HPDE6-E6E7 (cell line): ENCODE measurements around the gene SH3BGRL2.

Source experiments
- DNase-seq: peaks from one replicate; pipeline ENCODE4 v3.0.0; 2011; ENCODE audit warnings: missing footprints; ENCODE audit errors: extremely low spot score

Gene SH3BGRL2

DNA sequence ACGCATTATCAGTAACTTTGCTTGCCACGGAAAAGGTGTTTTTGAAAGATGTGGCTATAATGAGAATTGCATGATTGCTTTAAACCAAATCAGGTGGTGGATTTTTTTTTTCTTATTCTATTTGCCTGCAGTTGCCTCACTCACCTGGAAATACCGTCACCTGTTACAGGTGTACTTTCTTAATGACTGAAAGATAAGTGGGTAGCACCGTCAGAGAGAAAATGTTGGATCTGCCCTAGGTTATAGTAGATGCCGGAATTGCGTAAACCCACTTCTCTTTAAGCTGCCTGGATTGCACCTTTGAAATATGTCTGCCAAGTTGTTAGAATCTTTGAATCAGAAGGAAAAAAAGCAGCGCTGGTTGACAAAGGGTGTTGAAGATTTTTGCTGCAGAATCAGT lies 68.5 kb downstream of the SH3BGRL2 start:
- DNase-seq: no peak

DNA sequence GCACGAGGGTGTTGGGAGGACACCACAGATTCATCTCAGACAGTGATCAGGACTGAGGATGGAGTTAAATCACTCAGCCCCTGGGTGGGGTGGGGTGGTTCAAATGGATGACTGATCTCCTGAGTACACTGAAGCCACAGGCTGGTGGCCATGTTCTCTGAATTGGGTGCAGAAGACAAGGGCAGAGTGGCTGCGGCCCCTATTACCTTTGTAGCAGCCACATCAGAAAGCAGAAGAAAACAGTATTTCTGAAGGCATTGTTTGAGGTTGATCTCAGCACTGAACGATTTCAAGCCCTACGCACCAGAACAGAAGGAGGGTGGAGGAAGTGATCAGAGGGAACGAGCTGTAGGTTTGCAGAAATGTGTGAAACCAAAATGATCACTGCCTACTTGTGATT lies 71.6 kb downstream of the SH3BGRL2 start:
- no peak for DNase-seq

DNA sequence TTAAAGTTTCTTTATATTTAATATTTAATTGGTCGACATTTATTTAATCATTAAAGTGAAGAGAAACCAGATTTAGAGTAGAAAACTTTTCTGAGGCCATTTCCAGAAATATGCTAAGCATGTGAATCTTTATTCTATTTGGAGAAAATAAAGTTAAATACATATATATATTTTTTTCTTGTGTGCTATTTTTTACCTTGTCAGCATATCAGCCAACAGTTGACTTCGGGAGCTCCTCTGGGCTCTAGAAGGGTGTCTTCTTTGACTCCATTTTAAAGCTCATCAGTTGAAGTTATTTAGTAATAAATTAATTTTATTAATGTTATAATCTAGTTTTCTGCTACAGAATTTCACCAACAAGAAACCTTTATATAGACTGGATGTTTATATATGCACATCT lies 73.1 kb downstream of the SH3BGRL2 start:
- DNase-seq: no peak

DNA sequence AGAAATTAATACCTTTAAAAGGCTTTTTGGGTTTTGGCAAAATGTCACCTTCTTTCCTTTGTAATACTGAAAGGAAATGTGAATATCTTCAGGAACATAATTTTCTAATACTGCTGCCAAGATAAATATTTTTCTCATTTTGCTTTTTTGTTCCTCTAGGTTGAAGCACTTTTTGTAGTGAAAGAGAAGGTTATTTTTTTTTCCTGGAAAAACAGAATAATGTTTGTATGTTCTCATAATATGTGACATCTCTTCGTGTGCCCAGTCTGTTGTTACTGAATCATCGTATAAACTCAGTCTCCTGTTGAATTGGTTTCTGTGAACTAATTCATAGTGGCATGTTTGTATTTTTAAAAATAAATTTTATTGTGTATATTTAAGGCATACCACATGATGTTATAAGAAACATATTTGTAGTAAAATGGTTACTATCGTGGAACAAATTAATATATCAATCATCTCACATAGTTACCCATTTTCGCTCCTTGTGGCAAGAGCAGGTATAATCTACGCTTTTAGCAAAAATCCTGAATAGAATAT lies 74.4 kb downstream of the SH3BGRL2 start:
- no peak for DNase-seq

DNA sequence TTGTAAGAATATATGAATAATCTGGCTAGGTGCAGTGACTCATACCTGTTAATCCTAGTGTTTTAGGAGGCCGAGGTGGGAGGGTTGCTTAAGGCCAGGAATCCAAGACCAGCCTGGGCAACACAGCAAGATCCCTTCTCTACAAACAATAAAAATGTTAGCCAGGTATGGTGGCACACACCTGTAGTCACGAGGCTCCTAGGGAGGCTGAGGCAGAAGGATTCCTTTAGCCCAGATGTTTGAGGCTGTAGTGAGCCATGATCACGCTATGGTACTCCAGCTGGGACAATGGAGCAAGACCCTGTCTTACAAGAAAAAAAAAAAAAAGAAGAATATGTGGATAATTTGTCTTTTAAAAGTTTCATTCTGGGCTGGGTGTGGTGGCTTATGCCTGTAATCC lies 75.4 kb downstream of the SH3BGRL2 start:
- DNase-seq: no peak

DNA sequence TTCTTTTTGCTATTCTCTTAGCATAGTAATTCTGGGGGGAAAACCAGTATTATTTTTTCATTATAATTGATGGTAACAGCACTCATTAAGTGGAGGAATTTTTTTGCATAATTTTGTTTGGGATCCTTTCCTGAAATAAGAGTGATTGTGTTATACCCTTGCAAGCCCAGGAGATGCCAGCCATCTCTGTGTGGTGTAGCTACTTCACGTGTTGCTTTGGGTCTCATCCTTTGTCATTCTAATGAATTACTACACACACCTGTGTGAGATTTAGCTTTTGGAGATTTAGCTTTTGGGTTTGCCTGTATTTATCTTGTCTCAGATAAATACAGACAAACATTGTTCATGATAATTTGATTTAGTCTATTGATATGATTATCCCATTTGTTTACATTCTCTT lies 76.5 kb downstream of the SH3BGRL2 start:
- DNase-seq: no peak

DNA sequence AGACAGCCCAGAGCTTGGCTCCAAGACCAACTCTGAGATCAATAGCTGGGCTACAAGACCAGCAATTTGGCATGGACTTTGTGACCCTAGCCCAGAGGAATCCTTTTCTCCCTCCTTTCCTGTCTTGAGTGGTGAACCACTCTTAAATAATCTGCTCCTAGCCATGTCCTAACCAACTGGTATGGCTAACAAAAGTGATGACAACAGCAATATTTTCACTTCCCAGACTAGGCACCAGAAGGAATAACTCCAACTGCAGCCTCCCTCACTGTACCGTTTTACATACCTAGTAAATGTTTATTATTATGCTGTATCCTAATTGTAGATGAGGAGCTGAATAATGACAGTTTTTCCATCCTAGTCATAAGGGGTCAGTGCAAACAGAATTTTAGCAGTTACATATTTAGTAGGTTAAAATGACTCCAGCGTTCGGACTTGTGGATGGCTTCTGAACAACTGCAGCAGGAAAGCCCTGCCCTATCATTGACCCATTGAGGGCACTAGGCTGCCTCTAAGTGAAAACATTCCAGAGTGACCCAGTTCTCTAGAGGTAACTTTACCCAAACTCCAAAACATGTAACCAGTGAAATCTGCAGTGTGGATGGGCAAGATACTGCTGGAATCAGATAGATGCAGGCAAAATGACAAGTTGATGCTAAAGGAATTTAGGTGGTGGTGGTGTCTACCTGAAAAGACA lies 77.1 kb downstream of the SH3BGRL2 start:
- no peak for DNase-seq

DNA sequence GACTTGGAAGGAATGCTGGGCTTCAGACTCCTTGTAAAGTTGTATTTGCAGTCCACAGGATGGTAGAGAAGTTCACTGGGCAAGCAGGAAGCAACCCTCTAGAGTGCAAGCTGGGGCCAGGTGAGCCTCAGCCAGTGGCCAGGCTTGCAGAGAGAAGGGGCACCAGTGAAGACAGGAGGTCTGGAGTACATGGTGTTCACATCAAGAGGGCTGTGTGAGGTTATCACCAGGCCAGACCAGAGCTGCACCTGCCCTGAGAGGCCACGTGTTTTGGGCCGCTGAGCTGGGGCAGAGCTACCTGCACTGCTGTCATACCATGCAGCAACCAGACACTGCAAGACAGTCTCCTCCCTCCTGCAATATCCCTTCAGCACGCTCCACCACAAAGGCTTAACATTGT lies 79.0 kb downstream of the SH3BGRL2 start:
- DNase-seq: no peak

DNA sequence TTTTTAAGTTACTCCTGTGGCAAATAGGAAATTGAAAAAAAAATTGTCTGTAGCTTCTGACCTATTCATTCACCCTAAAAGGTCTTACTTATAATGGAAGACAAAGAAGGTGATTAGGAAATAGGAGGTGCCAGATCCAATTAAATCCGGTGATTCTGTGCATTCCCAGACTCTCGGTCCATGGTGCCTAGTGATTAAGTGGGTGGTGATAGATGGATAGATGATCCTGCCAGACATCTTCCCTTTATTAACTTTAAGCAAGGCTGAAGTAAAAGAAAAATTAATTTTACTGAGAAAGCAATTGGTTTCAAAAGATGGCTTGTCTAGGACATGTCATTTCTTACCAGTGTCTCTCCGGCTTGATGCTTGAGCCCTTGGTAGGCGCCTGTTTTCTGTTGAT lies 80.0 kb downstream of the SH3BGRL2 start:
- no peak for DNase-seq

DNA sequence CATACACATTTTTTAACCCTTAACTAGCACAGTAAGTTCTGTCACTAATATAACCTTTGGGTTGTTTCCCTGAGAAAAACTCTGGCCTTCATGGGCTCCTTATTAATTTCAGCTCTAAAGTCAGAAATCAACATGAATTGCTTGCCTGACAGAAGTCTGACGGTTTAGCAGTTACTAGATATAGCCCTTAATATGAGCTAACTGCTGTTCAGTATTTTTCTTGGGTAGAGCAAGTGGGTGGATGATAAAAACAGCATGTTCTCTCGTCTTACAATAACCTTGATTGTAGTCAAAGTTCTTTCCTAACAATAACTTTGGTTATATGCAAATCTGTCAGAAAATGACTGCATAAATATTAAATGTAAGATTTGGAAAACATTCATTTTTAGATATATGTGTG lies 81.0 kb downstream of the SH3BGRL2 start:
- DNase-seq: no peak

DNA sequence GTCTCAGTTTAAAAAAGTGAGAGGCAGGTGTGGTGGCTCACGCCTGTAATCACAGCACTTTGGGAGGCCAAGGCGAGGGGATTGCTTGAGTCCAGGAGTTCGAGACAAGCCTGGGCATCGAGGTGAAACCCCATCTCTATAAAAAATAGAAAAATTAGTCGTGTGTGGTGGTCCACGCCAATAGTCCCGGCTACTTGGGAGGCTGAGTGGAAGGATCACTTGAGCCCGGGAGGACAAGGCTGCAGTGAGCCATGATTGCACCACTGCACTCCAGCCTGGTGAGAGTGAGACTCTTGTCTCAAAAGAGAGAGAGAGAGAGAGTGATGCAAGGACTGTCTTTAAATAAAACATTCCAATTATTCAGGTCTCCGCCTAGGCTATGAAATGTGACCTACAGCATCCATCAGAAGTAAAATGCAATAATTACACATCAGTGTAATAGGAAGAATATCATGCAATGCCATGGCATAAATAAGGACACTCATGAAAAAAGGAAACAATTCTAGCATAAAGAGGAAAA lies 81.5 kb downstream of the SH3BGRL2 start:
- no peak for DNase-seq

DNA sequence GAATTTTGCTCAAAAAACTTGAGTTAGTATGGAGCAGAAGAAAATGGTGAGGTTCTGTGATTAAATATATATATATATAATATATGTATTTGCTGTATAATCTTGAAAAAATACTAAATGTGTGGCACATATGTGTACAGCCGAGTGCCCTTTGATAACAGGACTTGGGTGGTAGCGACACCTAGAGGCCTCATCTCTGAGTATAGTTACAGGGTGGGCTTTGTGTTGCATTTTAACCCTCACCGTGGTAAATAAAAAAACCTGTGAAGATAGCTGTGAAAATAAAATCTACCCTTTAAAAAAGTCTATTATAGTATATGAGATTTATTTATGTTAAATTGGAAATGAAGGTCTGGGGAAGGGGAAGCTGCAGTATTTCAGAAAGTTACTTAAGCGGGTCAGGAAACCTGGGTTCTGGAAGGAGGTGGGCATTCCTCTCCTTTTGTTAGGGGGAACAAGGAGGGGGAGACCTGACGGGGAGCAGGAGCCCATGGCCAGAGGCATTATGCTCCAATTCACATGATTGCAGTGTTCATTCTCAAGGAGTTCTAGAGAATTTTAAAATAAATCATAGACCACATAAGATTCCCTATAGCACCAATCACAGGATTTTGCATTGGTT lies 82.7 kb downstream of the SH3BGRL2 start:
- peak; percentile 7 for DNase-seq

DNA sequence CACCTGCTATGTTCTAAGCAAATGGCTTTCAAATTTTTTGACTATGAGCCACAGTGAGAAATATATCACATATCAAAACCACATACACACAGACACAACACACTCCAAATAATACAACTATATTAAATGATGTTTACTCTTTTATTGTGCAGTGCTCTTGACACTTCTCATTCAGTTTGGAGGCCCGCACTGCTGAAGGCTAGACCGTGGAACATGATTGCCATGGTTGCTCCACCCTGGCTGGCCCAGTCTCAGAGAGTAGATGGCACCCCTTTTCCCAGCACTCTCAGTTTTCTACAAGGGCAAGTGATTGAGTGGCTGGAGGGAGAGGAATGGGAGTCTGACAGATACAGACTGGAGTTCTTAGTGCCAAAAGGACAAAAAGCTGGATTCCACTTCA lies 86.9 kb downstream of the SH3BGRL2 start:
- no peak for DNase-seq

DNA sequence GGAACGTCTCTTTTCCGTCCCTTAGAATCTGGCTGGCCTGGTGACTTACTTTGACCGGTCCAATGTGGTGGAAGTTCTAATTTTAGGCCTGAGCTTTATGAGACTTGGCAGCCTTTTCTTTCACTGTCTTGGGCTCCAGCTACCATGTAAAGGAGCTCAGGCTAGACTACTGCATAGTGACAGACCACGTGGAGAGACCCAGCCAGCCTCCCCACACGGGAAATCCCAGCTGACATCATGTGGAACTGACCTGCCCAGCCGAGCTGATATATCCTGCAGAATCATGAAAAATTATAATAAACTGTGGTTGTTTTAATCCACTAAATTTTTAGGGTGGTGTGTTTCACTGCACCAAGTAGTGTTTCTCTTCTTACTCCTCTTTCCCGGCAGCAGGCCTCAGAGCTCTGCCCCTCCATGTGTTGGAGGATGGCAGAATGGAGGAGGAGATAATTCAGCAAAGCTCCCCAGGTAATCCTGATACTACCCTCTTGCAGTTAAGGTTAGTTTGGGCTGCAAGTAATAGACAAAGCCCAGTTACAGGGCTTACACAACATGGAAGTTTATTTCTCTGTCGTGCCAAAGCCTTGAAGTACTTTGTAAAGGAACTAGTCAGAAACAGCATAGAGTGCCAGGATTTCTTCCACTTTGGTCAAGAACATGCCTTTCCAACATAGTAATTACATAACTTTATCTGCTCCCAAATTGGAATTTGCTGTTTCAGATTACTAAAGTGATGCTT lies 87.5 kb downstream of the SH3BGRL2 start:
- no peak for DNase-seq

DNA sequence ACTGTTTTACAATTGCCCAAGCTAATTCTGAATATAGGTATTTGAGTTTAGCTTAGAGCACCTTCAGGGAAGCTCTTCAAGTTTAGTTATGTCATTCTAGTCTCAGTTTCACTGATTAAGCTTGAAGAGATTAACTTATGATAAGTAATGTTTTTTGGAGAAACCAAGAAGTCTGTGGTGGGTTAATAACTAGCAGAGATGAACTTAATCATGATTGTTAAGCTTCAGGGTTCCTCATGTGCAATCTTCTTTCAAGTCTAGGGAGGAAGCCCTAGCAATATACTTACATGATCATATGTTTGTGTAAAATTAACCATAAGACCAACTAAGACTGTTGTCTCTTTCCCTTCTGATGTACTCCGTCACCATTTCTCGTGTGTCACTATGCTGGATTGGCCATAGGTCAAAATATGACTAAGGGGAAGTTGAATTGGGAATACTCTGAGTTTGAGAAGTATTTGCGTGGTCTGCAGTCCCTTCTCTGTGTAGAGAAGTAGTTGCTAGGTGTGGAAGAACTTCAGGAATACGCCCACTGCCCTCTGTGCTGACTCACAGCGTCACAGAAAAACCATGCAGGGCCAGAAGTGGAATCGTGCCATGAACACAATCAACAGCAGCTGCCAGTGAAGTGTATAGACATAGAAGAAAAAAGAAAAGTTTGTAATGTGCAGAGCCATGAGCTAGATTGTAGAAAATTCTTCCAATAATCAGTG lies 88.3 kb downstream of the SH3BGRL2 start:
- DNase-seq: no peak

DNA sequence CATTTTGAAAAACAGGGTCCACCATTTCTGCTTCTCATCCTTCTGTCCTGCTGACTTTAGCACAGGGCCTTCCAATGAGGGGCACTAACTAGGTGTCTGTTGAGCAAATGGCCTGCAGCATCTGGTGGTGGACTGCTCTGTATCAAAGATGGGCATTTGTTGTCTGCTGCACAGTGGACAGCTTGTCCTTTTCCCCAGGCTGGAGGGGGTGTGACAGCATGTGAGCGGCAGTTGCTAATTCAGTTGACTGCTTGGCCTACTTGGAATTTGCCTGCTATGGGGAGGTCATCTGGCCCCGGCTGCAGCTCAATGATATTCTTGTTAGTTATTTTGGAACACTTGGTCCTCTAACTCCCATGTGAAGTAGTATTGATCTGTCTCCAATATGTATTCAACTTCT lies 93.7 kb downstream of the SH3BGRL2 start:
- no peak for DNase-seq

DNA sequence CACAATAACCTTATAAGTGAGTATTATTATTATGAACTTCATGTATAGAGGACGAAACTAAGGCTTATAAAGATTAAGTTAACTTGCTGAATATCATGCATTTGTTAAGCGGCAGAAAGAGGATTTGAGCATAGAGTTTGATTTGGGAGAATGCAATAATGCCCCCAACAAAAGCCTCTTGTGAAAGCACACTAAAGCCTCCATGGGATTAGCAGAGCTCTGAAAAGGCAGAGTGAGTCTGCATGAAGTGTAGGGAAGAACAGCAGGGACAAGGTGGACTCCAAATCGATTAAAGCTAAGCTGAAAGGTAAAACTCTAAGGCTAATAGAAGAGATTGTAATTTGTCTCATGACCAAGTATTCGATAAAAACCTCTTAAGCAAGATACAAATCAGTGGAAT lies 100.3 kb downstream of the SH3BGRL2 start:
- DNase-seq: no peak

DNA sequence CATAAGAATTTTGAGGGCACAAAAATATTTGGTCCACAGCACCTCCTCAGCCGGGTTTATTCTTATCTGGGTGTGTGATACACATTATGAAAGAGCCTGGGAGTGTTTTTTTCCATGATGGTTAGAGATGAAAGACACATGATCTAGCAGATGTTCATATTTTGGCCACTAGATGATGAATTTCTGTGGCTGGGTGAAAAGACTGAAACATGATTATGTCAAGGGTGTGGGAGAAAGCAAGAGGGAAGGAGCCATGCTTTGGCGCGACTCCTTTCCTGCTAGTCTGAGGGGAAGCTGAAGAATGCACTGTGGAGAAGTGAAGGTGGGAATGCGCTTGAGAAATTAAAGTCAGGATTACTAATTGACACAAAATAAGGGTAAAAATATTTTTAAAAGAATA lies 102.3 kb downstream of the SH3BGRL2 start:
- DNase-seq: no peak

DNA sequence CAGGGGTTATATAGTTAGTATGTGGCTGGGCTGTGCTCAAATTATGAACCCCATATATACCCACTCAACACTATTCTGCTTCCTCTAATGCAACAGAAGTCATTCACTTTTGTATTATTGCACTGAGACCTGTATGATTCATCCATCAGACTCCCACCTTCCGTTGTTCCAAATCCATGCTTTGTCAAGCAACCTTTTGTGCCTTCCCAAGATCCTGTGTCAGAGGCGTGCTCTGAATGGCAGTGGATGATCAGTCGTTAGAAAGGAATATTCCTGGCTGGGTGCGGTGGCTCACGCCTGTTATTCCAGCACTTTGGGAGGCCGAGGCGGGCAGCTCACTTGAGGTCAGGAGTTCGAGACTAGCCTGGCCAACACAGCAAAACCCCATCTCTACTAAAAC lies 103.2 kb downstream of the SH3BGRL2 start:
- no peak for DNase-seq

DNA sequence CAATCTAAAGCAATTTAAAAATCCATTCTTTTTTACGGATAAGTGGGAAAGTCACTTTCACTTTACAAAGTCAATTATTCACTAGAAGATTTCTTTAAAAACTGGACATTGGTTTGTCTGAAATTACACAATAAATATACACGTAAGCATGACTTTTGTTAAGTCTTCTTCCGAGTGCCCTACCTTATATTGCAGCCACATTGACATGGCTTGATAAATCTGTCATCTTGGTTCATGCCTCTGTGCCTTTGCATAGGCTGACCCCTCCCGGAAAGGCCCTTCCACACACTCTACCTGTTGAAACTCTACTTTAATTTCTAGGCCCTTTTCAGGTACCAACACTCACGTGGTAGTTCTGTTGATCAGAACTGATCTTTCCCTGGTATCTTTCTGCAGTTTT lies 104.1 kb downstream of the SH3BGRL2 start:
- no peak for DNase-seq

DNA sequence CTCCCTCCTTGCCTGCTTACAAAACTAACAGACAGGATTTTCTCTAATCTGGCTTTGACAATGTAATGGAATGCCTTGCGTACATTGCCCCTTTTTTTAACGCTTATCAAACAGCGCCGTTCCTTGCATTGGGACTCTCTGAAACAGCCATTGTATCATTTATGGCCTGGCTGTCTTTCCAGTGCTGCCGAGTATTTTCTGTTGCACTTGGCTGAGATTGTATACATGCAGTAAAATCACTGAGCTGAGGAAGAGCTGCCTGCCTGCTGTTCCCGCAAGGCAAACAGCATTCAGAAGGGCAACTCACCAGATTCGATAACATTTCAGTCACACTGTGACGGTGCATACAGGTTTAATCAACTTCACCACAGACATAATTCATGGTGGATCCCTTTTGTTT lies 106.0 kb downstream of the SH3BGRL2 start:
- no peak for DNase-seq

DNA sequence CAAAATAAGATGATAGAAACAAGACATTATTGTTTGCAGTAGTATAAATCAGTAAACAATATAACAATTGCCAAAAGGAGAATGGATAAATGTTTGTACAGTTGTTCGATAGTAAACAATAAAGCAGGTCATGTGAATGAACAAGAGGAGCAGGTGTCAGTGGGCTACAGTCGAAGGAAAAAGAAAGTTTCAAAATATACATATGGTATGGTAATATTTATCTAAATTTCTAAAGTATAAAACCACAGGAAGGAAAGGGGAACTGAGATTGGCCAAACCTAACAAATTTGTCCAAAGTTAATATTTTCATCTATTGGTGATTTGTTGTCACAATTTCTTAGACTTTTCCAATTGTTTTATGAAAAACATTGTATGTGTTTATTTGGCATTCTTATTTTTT lies 110.9 kb downstream of the SH3BGRL2 start:
- DNase-seq: no peak
